GM11168 (cell line): ENCODE measurements around the gene SAMM50.

ENCODE experiments used
- in situ Hi-C: fragments of 300-500 bp; cut with MboI; formaldehyde crosslinking; loops from one replicate; pipeline ENCODE4 v1.12.0; 2022; ENCODE audit warnings: low sequenced_read_pairs; ENCODE audit not compliant: unreplicated experiment

SAMM50 gene

GRCh38 chr22:43975041-43975440, 19.8 kb downstream of the SAMM50 start:
- in situ Hi-C loops, result loop anchor here (25.0 kb wide), 1 partner anchor 662 kb away; no protein-coding TSS in a partner anchor

DNA sequence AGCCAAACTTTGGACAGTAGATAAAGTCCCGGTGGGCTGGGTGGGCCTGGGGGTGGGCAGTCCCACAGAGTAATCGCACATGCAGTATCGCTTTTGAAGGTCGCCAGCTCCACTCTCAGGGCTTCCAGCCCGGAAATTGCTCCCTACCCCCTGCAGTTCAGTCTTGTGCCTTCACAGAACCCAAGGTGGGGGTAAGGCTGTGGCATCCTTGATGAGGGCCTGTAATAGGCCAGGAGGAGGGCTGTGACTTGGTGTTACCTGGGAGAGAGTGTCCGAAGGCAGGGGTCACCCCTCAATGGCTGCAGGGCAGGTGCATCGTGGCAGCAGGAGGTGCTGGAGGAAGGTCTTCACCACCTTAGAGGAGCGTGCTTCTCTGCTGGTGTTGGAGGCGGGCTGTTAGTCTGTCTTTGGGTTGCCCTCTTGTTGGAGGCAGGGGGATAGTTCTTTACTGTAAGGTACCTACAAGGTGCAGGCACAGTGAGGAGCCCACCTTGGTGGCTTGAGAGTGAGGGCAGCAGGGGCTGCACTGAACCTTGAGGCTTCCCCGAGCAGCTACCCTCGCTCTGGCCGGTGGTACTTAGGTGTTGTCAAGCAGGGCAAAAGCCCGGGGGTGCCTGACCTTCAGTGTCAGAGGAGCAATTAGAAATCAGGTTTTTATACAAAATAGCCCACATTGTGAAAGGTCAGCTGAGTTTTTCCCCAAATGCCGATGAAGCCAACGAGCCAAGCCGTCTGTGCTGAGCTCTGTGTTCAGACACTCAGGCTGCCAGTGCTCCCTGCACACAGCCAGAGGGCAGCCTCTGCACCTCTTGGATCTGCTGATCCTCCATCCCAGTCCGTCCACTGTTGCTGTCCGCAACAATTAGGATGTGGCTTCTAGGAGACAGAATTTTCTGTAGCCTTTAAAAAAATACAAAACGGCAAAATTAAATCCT, 21.9 kb downstream of the SAMM50 start:
- in situ Hi-C loops, result loop anchor here (25.0 kb wide), 1 partner anchor 660 kb away; no protein-coding TSS in a partner anchor

- in situ Hi-C loops, result loop anchor here (25.0 kb wide), 1 partner anchor 659 kb away; no protein-coding TSS in a partner anchor
Measured at GRCh38 chr22:43978558-43978957, 23.3 kb downstream of the SAMM50 start.

GRCh38 chr22:43980579-43980978, 25.3 kb downstream of the SAMM50 start:
- in situ Hi-C loops, result loop anchor here (25.0 kb wide), 1 partner anchor 657 kb away; no protein-coding TSS in a partner anchor

- in situ Hi-C loops, result loop anchor here (25.0 kb wide), 1 partner anchor 656 kb away; no protein-coding TSS in a partner anchor
Measured at GRCh38 chr22:43980996-43981395, 25.8 kb downstream of the SAMM50 start.

DNA sequence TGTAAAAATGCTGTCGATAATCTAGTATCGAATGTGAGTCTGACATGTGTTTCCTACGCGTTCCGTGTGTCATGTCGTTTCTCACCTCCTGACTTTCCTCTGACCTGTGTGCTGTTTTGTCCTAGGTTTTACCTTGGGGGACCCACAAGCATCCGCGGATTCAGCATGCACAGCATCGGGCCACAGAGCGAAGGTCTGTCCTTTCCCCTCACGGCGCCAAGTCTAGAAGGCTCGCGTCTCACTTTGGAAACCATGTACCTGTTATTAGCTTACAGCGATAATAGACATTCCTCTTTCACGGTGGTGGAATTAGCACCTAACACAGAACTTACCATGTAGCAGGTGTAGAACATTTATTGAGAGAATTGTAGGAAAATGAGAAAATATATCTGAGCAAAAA, 28.6 kb downstream of the SAMM50 start:
- in situ Hi-C loops, result loop anchor here (25.0 kb wide), 1 partner anchor 653 kb away; no protein-coding TSS in a partner anchor

- in situ Hi-C loops, result loop anchor here (25.0 kb wide), 1 partner anchor 652 kb away; no protein-coding TSS in a partner anchor
Measured at GRCh38 chr22:43985532-43985931, 30.3 kb downstream of the SAMM50 start.

GRCh38 chr22:43988116-43988820, 33.0 kb downstream of the SAMM50 start:
- in situ Hi-C loops, result loop anchor here (25.0 kb wide), 1 partner anchor 649 kb away; no protein-coding TSS in a partner anchor

DNA sequence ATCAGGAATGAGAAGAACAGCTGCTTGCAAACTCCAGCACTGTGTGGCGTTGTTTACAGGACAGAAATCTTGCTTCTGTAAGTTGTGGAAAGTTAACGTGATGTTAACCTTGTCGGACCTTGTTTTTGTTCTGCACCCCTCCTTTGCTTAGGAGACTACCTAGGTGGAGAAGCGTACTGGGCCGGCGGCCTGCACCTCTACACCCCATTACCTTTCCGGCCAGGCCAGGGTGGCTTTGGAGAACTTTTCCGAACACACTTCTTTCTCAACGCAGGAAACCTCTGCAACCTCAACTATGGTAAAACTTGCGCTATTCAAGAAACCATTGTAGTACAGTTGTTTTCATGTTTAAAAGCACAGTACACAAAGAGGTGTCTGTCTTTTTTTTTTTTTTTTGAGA, 33.7 kb downstream of the SAMM50 start:
- in situ Hi-C loops, result loop anchor here (25.0 kb wide), 1 partner anchor 648 kb away; no protein-coding TSS in a partner anchor

DNA sequence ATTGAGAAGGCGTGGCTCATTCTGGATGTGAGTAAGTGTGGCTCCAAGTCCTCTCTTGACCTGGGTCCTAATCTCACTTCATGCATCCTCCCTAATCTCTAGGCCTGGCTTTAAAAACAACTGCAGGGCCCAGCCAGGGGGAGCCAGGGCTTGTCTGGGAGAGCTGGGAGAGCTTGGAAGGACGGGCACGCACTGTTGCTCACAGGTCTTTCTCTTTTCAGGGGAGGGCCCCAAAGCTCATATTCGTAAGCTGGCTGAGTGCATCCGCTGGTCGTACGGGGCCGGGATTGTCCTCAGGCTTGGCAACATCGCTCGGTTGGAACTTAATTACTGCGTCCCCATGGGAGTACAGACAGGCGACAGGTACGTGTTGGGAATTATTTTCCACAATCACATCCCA, 34.8 kb downstream of the SAMM50 start:
- in situ Hi-C loops, result loop anchor here (25.0 kb wide), 1 partner anchor 647 kb away; no protein-coding TSS in a partner anchor

DNA sequence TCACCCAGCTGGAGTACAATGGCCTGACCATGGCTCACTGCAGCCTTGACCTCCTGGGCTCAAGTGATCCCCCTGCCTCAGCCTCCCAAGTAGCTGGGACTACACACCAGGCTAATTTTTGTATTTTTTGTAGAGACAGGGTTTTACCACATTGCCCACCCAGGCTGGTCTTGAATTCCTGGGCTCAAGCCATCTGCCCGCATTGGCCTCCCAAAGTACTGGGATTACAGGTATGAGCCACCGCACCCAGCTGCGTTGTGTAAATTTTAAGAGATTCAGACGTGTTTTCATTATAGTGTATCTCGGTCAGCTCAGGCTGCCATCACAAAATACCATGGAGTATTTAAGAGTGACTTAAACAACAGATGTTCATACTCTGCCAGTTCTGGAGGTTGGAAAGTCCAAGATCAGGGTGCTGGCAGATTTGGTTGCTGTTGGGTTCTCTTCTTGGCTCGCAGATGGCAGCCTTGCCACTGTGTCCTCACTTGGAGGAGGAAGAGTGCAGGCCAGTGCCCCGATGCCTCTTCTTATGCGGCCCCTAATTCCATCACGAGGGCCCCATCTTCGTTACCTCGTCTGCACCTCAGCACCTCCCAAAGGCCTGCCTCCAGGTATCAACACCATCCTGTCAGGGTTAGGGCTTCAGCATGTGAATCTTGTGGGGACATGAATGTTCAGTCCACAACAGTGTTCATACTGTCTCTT, 36.2 kb downstream of the SAMM50 start:
- in situ Hi-C loops, result loop anchor here (25.0 kb wide), 1 partner anchor 646 kb away; no protein-coding TSS in a partner anchor

- in situ Hi-C loops, result loop anchor here (25.0 kb wide), 1 partner anchor 645 kb away; no protein-coding TSS in a partner anchor
Measured at GRCh38 chr22:43992331-43992821, 37.1 kb downstream of the SAMM50 start.

- in situ Hi-C loops, result loop anchor here (25.0 kb wide), 1 partner anchor 644 kb away; no protein-coding TSS in a partner anchor
Measured at GRCh38 chr22:43993072-43993760, 38.0 kb downstream of the SAMM50 start.

DNA sequence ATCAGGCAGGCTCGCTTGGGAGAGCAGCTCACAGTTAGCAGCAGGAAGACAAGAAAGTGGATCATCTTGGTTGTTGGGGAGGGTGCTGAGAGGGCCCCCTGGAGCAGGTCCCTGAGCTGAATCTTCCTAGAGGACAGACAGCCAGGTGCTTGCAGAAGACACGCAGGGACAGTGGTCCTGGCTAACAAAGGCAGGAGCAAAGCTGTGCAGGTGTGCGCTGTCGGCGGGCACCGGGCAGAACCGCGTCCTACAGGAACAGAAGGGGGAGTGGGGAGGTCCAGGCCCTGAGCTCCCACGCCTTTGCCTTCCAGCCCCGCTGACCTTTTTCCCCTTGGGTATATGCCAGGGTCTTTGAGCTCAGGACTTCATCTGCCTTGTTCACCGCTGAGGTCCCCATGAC, 38.8 kb downstream of the SAMM50 start:
- in situ Hi-C loops, result loop anchor here (25.0 kb wide), 1 partner anchor 643 kb away; no protein-coding TSS in a partner anchor

GRCh38 chr22:43994416-43994815, 39.2 kb downstream of the SAMM50 start:
- in situ Hi-C loops, result loop anchor here (25.0 kb wide), 1 partner anchor 643 kb away; no protein-coding TSS in a partner anchor

DNA sequence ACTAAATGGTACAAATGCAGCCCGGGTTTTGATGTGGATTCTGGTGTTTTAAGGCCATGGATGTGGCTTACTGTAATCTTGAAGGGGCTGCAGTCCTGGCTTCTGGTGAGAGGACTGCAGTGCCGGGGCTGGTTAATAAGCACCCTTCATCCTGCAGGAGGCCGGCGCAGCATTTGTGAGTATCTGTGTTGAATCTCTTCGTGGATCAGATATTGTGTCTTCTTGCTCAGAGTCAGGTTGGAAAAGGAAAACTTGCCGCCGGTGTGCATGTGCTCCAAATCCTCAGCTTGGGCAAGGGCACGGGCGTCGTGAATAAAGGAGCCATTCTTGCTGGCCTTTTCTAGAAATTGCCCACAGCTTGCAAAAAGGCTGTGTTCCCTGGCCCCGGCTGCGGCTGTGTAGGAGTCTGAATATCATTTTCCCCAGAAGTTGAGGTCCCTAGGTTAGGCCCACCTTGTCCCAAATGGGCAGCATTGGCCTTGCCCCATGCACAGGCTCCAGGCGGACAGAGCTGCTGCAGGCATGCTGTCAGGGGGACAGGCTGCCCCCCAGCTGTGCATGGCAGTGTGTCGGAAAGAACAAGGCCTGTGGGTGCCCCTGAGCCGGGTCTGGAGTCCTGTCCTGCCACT, 39.9 kb downstream of the SAMM50 start:
- in situ Hi-C loops, result loop anchor here (25.0 kb wide), 1 partner anchor 642 kb away; no protein-coding TSS in a partner anchor

GRCh38 chr22:43995798-43996169, 40.5 kb downstream of the SAMM50 start:
- in situ Hi-C loops, result loop anchor here (25.0 kb wide), 1 partner anchor 642 kb away; no protein-coding TSS in a partner anchor
